ENCODE results near the gene ULK4. TPM values are rescaled to one million over a fixed set of nuclear protein-coding genes. Genes with fewer than 3 reads are reported as not detected.

ULK4 gene
- total RNA-seq, 1 experiment from 2014 or later = 4.2 TPM

DNA sequence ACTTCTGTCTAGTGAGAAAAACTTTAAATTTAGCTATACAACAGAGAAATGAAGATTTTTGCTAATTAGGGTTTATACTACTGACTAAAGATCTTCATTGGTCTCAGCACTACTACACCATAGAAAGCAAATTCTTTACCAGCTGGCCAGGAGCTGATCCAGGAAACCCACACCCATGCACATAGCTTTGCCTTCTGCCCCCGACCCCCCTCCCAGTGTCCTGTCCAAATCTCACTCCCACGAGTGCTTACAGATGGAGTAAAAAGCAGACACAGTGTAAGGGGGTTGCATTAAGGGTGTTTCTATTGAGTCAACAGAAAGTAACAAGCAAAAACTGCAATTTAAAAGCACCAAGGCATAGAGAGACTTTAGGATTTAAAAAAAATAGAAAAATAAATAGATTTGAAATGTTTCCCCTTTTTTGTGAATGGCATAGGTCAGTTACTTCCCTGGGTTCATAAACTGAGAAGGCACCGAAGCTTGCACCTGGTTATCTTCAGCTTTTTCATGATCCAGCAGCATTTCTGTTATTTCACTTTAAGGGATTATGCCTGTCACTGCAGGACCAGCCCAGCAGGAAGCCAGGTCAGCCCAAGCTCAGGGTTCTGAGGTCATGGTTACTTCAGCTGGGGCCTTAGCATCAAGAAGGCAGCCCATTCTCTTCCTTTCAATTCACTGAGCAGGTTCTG is 638.3 kb downstream of the ULK4 start:
- no peaks in the 10 kb centered on the region for H3K36me3 ChIP-seq (ENCODE audit: control insufficient read depth, insufficient read depth, low read length)
- no peak overlapping the region for H3K27ac Mint-ChIP-seq (ENCODE audit: unreplicated experiment)
- ChIA-PET CTCF (no interaction called here), POLR2A (no interaction called here)
- no peak for TF ChIP-seq CTCF (IDR thresholded peaks at IDR 0.05; ENCODE audit: insufficient read depth in 1 of 2, low read depth in 1 of 2, low read length in 1 of 2, severe bottlenecking in 1 of 2, unreplicated experiment in 1 of 2)
- H3K27me3 Mint-ChIP-seq (ENCODE audit: insufficient read depth, unreplicated experiment) = no peaks in the 10 kb centered on the region
- DNase-seq = no peak
- BruUV-seq (replicated peaks) = no TSS peak
- intact Hi-C loops (cut with micrococcal nuclease; ENCODE audit: unreplicated experiment) = no loop called here
- H3K4me3 ChIP-seq (ENCODE audit: low read depth, low read length) = no peak overlapping the region
- no peaks in the 10 kb centered on the region for H3K9me3 ChIP-seq
- no peaks in the 10 kb centered on the region for H3K27me3 ChIP-seq (replicated peaks; ENCODE audit: control insufficient read depth, insufficient read depth, low read length)
- peaks cover 21% of the 10 kb centered on the region for H3K4me1 ChIP-seq
- no peaks in the 10 kb centered on the region for H3K9me3 Mint-ChIP-seq (ENCODE audit: unreplicated experiment)
- no peak overlapping the region for H3K4me3 Mint-ChIP-seq (ENCODE audit: unreplicated experiment)
- no peaks in the 10 kb centered on the region for H3K36me3 Mint-ChIP-seq (ENCODE audit: insufficient read depth, unreplicated experiment)
- peaks cover 25% of the 10 kb centered on the region for H3K4me1 Mint-ChIP-seq (ENCODE audit: low read depth, unreplicated experiment)

- no peaks in the 10 kb centered on the region for H3K27me3 ChIP-seq (replicated peaks; ENCODE audit: control insufficient read depth, insufficient read depth, low read length)
- Mint-ChIP-seq H3K4me1 (ENCODE audit: low read depth, unreplicated experiment) (peaks cover 9% of the 10 kb centered on the region), H3K27me3 (ENCODE audit: insufficient read depth, unreplicated experiment) (no peaks in the 10 kb centered on the region), H3K36me3 (ENCODE audit: insufficient read depth, unreplicated experiment) (no peaks in the 10 kb centered on the region), H3K9me3 (ENCODE audit: unreplicated experiment) (no peaks in the 10 kb centered on the region), H3K4me3 (ENCODE audit: unreplicated experiment) (no peak overlapping the region), H3K27ac (ENCODE audit: unreplicated experiment) (no peak overlapping the region)
- no peaks in the 10 kb centered on the region for H3K36me3 ChIP-seq (ENCODE audit: control insufficient read depth, insufficient read depth, low read length)
- CTCF ChIA-PET = no interaction called here
- no peak overlapping the region for H3K4me3 ChIP-seq (ENCODE audit: low read depth, low read length)
- no peaks in the 10 kb centered on the region for H3K9me3 ChIP-seq
- POLR2A ChIA-PET = no interaction called here
- BruUV-seq (replicated peaks) = no TSS peak
- H3K4me1 ChIP-seq = peaks cover 19% of the 10 kb centered on the region
- no peak for DNase-seq
- TF ChIP-seq CTCF (IDR thresholded peaks at IDR 0.05; ENCODE audit: insufficient read depth in 1 of 2, low read depth in 1 of 2, low read length in 1 of 2, severe bottlenecking in 1 of 2, unreplicated experiment in 1 of 2) = no peak
- intact Hi-C loops (cut with micrococcal nuclease; ENCODE audit: unreplicated experiment) = no loop called here
These were observed 640.3 kb downstream of the ULK4 start for GRCh38 chr3:41321642-41321980.

- no peak for TF ChIP-seq CTCF (IDR thresholded peaks at IDR 0.05; ENCODE audit: insufficient read depth in 1 of 2, low read depth in 1 of 2, low read length in 1 of 2, severe bottlenecking in 1 of 2, unreplicated experiment in 1 of 2)
- H3K9me3 ChIP-seq = no peaks in the 10 kb centered on the region
- no TSS peak for BruUV-seq (replicated peaks)
- Mint-ChIP-seq H3K4me3 (ENCODE audit: unreplicated experiment) (no peak overlapping the region), H3K36me3 (ENCODE audit: insufficient read depth, unreplicated experiment) (no peaks in the 10 kb centered on the region), H3K27me3 (ENCODE audit: insufficient read depth, unreplicated experiment) (no peaks in the 10 kb centered on the region), H3K27ac (ENCODE audit: unreplicated experiment) (no peak overlapping the region), H3K9me3 (ENCODE audit: unreplicated experiment) (no peaks in the 10 kb centered on the region), H3K4me1 (ENCODE audit: low read depth, unreplicated experiment) (peaks cover 9% of the 10 kb centered on the region)
- POLR2A ChIA-PET = no interaction called here
- H3K36me3 ChIP-seq (ENCODE audit: control insufficient read depth, insufficient read depth, low read length) = no peaks in the 10 kb centered on the region
- peaks cover 19% of the 10 kb centered on the region for H3K4me1 ChIP-seq
- CTCF ChIA-PET = no interaction called here
- no peaks in the 10 kb centered on the region for H3K27me3 ChIP-seq (replicated peaks; ENCODE audit: control insufficient read depth, insufficient read depth, low read length)
- intact Hi-C loops (cut with micrococcal nuclease; ENCODE audit: unreplicated experiment) = no loop called here
- DNase-seq = no peak
- H3K4me3 ChIP-seq (ENCODE audit: low read depth, low read length) = no peak overlapping the region
These were observed 640.8 kb downstream of the ULK4 start for GRCh38 chr3:41320953-41321641.
